ENCODE data around the gene GAA. TPM values are rescaled to one million over a fixed set of nuclear protein-coding genes. Genes with fewer than 3 reads are reported as not detected.

GAA gene
- total RNA-seq, 1 experiment from 2014 or later, result 30.3 TPM

DNA sequence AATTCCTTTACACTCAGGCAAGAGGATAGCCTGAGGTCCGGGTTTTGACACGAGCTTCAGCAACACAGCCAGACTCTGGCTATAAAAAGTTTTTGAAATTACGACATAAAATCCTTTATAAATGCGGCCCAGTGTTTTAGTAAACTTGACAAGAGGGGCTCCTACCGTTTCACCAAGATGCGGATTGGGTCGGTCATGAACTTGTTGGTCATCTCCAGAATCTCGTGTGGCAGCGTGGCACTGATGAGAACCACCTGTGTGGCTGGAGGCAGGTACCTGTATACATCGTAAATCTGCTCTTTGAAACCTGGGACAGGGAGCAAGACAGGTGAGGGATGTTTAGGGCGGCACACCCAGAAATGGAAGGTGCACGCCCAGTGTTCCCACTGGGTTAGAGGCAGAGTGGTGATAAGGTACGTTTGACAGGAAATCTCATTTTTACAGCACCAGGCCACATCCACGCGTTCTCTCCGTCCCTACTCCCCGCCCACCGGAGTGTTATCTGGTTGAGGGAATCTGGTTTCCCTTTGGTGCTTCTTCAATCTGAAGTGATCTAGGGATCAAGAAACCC lies 37.6 kb downstream of the GAA start:
- Histone ChIP-seq H2BK20ac (ENCODE audit: low read depth, low read length, poor library complexity, severe bottlenecking) (no peak overlapping the region), H2AFZ (ENCODE audit: low read length) (no peak overlapping the region), H3K27ac (ENCODE audit: insufficient read length, low read depth, low read length) (no peak overlapping the region), H3K56ac (ENCODE audit: insufficient read length, low read depth, low read length) (no peak overlapping the region), H3K4ac (ENCODE audit: low read depth, low read length) (no peak overlapping the region), H3K23ac (ENCODE audit: insufficient read length, low read depth, low read length) (no peak overlapping the region), H3T11ph (ENCODE audit: low read length) (no peak overlapping the region), H4K91ac (ENCODE audit: insufficient read length, low read depth, low read length) (no peak overlapping the region), H4K20me1 (ENCODE audit: control insufficient read depth, insufficient read depth, insufficient read length) (no peaks in the 10 kb centered on the region), H3K9me3 (ENCODE audit: control insufficient read depth, low read depth, low read length) (no peaks in the 10 kb centered on the region), H2BK15ac (ENCODE audit: low read depth, low read length) (no peak overlapping the region), H2BK12ac (ENCODE audit: insufficient read length, low read depth, low read length) (no peak overlapping the region), H3K4me1 (ENCODE audit: insufficient read depth, low read length) (no peaks in the 10 kb centered on the region), H2AK5ac (ENCODE audit: insufficient read length, low read length) (no peak overlapping the region), H3K79me2 (ENCODE audit: insufficient read depth, low read length) (no peaks in the 10 kb centered on the region; the same call in 1 of the 2 replicates), H3K23me2 (ENCODE audit: insufficient read length, low read depth, low read length, poor library complexity, severe bottlenecking) (no peaks in the 10 kb centered on the region), H3K18ac (ENCODE audit: insufficient read length, low read depth, low read length) (no peak overlapping the region), H3K27me3 (ENCODE audit: insufficient read depth, low read length) (no peaks in the 10 kb centered on the region), H3K9ac (ENCODE audit: extremely low read depth, insufficient read length, low read length) (no peak overlapping the region), H2BK5ac (ENCODE audit: insufficient read length, low read length) (no peak overlapping the region), H2BK120ac (ENCODE audit: low read depth, low read length, poor library complexity, severe bottlenecking) (no peak overlapping the region), H3K4me2 (ENCODE audit: insufficient read depth, insufficient read length, low read length) (no peak overlapping the region), H3K79me1 (ENCODE audit: insufficient read depth, low read depth, low read length, poor library complexity, severe bottlenecking) (no peaks in the 10 kb centered on the region), H4K8ac (replicated peaks; ENCODE audit: insufficient read length, low read depth, low read length) (no peak overlapping the region), H3K14ac (ENCODE audit: insufficient read depth, low read length) (no peak overlapping the region), H4K5ac (ENCODE audit: insufficient read length, low read depth, low read length) (no peak overlapping the region)
- TF ChIP-seq, protein P1, sequence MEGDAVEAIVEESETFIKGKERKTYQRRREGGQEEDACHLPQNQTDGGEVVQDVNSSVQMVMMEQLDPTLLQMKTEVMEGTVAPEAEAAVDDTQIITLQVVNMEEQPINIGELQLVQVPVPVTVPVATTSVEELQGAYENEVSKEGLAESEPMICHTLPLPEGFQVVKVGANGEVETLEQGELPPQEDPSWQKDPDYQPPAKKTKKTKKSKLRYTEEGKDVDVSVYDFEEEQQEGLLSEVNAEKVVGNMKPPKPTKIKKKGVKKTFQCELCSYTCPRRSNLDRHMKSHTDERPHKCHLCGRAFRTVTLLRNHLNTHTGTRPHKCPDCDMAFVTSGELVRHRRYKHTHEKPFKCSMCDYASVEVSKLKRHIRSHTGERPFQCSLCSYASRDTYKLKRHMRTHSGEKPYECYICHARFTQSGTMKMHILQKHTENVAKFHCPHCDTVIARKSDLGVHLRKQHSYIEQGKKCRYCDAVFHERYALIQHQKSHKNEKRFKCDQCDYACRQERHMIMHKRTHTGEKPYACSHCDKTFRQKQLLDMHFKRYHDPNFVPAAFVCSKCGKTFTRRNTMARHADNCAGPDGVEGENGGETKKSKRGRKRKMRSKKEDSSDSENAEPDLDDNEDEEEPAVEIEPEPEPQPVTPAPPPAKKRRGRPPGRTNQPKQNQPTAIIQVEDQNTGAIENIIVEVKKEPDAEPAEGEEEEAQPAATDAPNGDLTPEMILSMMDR (conservative IDR thresholded peaks at IDR 0.05), result no peak
- DNase-seq, result peak; percentile 24
- no peaks in the 10 kb centered on the region for H3K27me3 Mint-ChIP-seq (ENCODE audit: low read depth)
- no peak overlapping the region for H3K4me3 Mint-ChIP-seq
- no peak overlapping the region for H3K27ac Mint-ChIP-seq
- H3K9me3 Mint-ChIP-seq, result no peaks in the 10 kb centered on the region
- no peaks in the 10 kb centered on the region for H3K4me1 Mint-ChIP-seq
- peaks cover 71 to 98% (median 97%) of the 10 kb centered on the region in 3 experiments for H3K36me3 Mint-ChIP-seq (ENCODE audit: insufficient read depth in 1 of 3, low read depth in 3 of 3)
- no CpG with 5 or more reads among the region's 18 CpGs for WGBS (ENCODE audit: extremely low coverage, insufficient read length, low lambda C conversion rate)

Measured in H9 (cell line).